ENCODE results near the gene KCNV2.

Gene KCNV2

DNA sequence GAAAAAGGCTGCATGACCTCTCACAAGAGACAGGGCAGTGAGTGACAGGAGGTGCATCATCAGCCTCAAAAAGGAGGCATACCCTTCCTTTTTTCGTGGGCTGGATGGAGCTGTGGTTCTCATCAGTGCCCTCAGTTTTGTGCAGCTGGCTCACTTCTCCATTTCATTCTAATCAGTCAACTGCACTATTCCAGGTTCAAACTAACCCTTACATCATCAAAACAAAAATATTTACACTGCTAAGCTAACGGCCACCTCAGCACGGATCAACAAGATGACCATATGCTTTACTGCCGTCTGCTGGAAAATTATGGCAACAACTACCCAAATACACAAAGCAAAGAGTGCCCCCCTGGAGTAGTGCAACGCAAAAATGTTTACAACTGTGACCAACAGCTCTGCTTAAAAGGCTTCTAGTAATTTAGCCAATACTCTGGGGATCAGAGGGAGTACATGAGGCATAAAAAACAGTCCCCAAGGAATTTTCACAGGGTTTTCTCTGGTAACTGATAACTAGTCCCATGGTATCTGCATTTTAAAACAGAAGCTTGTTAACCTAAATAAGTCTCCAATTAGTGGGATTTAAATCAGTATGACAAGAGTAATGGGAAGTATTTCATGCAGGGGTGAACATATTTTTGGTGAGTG, 10.8 kb downstream of the KCNV2 start:
- DNase-seq (ENCODE audit: low read depth), result peak; percentile 92
- TF ChIP-seq POLR2A (IDR thresholded peaks at IDR 0.05; ENCODE audit: extremely low read depth, insufficient read length) (no peak), MYC (IDR thresholded peaks at IDR 0.05; ENCODE audit: low read depth, low read length) (peak; percentile 81)
- TF ChIP-seq, protein P1, sequence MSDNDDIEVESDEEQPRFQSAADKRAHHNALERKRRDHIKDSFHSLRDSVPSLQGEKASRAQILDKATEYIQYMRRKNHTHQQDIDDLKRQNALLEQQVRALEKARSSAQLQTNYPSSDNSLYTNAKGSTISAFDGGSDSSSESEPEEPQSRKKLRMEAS (IDR thresholded peaks at IDR 0.05; ENCODE audit: low read depth, low read length), result peak; percentile 65
- TF ChIP-seq, protein P2, sequence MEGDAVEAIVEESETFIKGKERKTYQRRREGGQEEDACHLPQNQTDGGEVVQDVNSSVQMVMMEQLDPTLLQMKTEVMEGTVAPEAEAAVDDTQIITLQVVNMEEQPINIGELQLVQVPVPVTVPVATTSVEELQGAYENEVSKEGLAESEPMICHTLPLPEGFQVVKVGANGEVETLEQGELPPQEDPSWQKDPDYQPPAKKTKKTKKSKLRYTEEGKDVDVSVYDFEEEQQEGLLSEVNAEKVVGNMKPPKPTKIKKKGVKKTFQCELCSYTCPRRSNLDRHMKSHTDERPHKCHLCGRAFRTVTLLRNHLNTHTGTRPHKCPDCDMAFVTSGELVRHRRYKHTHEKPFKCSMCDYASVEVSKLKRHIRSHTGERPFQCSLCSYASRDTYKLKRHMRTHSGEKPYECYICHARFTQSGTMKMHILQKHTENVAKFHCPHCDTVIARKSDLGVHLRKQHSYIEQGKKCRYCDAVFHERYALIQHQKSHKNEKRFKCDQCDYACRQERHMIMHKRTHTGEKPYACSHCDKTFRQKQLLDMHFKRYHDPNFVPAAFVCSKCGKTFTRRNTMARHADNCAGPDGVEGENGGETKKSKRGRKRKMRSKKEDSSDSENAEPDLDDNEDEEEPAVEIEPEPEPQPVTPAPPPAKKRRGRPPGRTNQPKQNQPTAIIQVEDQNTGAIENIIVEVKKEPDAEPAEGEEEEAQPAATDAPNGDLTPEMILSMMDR (IDR thresholded peaks at IDR 0.05; ENCODE audit: low read depth, low read length), result peak; percentile 98
- no peak overlapping the region for H3K4me3 ChIP-seq (ENCODE audit: low read depth, low read length)

DNA sequence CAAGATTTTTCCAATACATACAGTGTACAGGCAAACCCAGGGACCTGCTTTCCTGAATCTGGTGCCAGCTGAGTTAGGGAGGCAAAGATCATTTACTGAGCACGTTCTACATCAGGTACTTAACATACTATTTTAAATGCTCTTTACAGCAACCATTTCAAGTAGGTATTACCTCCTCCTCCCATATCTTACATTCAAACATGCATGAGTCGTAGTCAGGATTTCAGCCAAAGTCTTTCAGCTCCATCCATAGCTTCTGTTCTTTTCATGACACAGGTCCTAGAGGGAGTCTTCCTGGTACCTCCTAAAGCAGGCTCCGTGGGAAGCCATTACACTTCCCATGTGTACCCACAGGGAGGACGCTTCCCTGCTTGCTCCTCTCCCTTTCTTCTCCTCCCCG, 11.7 kb downstream of the KCNV2 start:
- DNase-seq (ENCODE audit: low read depth), result no peak

DNA sequence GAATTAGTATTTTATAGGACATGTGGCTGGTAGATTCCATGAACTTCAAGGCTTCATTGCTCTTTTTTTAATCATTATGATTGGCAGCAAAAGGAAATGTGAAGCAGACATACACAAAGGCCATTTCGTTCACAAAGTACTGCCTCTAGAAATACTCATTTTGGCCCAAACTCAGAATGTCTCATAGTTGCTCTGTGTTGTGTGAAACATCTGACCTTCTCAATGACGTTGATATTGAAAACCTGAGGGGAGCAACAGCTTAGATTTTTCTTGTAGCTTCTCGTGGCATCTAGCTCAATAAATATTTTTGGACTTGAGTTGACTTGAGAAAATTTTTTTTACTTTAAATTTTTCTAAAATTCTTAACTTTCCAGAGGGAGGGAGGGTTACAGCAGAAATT, 12.4 kb downstream of the KCNV2 start:
- no peak overlapping the region for H3K4me3 ChIP-seq (ENCODE audit: low read depth, low read length)
- no peak for DNase-seq (ENCODE audit: low read depth)
- TF ChIP-seq MYC (IDR thresholded peaks at IDR 0.05; ENCODE audit: low read depth, low read length), result no peak
- TF ChIP-seq, protein P1 (IDR thresholded peaks at IDR 0.05; ENCODE audit: low read depth, low read length), result no peak
- TF ChIP-seq POLR2A (IDR thresholded peaks at IDR 0.05; ENCODE audit: extremely low read depth, insufficient read length), result no peak
- TF ChIP-seq, protein P2 (IDR thresholded peaks at IDR 0.05; ENCODE audit: low read depth, low read length), result no peak

More for the DNA sequence above, 11.7 kb downstream of the KCNV2 start:
- no peak overlapping the region for H3K4me3 ChIP-seq (ENCODE audit: low read depth, low read length)
- TF ChIP-seq POLR2A (IDR thresholded peaks at IDR 0.05; ENCODE audit: extremely low read depth, insufficient read length), result no peak
- TF ChIP-seq MYC (IDR thresholded peaks at IDR 0.05; ENCODE audit: low read depth, low read length), result no peak
- TF ChIP-seq, protein P2 (IDR thresholded peaks at IDR 0.05; ENCODE audit: low read depth, low read length), result no peak
- TF ChIP-seq, protein P1 (IDR thresholded peaks at IDR 0.05; ENCODE audit: low read depth, low read length), result no peak

DNA sequence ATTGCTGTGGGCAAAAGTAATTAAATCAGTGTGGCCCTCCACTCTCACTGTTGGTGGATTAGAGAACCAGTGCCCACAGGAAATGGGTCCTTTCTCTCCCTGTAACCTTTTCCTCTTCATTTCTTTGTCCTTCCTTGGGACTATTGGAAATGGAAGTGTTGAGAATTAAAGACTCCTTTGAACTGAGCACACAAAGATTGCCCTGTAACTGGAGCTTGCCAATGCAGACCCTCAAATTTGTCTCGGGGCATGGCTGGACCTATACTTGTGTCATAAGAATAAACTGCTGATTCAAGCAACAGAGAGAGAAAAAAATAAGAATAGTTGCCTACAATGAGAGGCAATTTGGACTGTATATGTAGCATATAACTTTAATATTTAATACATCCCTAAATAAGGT, 13.7 kb downstream of the KCNV2 start:
- no peak for DNase-seq (ENCODE audit: low read depth)
- TF ChIP-seq POLR2A (IDR thresholded peaks at IDR 0.05; ENCODE audit: extremely low read depth, insufficient read length) (no peak), MYC (IDR thresholded peaks at IDR 0.05; ENCODE audit: low read depth, low read length) (no peak)
- TF ChIP-seq, protein P2 (IDR thresholded peaks at IDR 0.05; ENCODE audit: low read depth, low read length), result no peak
- TF ChIP-seq, protein P1 (IDR thresholded peaks at IDR 0.05; ENCODE audit: low read depth, low read length), result no peak
- no peak overlapping the region for H3K4me3 ChIP-seq (ENCODE audit: low read depth, low read length)

DNA sequence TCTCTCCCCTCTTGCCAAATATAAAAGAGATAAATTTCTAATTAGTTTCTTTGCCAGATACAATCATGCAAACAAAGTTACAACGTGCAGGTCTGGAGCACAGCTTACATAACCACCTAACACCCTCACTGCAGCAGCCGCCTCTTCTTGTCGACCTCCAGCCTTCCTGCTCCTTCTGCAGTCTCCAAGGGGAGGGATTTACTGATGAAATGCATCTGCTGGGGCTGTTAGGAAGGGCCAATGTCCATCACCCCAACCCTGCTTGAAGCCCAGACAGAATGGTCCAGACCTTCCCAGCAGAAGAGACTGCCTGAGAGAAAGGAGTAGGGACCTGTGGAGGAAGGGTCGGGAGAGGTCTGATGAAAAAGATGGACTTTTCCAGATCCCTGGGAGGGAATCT, 15.2 kb downstream of the KCNV2 start:
- H3K4me3 ChIP-seq (ENCODE audit: low read depth, low read length), result no peak overlapping the region
- TF ChIP-seq POLR2A (IDR thresholded peaks at IDR 0.05; ENCODE audit: extremely low read depth, insufficient read length), result no peak
- TF ChIP-seq, protein P1 (IDR thresholded peaks at IDR 0.05; ENCODE audit: low read depth, low read length), result no peak
- no peak for TF ChIP-seq MYC (IDR thresholded peaks at IDR 0.05; ENCODE audit: low read depth, low read length)
- TF ChIP-seq, protein P2 (IDR thresholded peaks at IDR 0.05; ENCODE audit: low read depth, low read length), result no peak
- DNase-seq (ENCODE audit: low read depth), result no peak
